Bronchial epithelial cell (primary cell): Measurements from ENCODE around the gene MDFI. TPM values are rescaled to one million over a fixed set of nuclear protein-coding genes. Genes with fewer than 3 reads are reported as not detected.
A peak's percentile ranks its signal among the peaks of the same experiment; 100 is the strongest.

ENCODE experiments used
- DNase-seq: peaks from one replicate; pipeline ENCODE4 v3.0.0-alpha.2; 2010; ENCODE audit warnings: low read depth
- FAIRE-seq: peaks from 2 replicates; lab custom pipeline; 2011; peaks lifted over from hg19 to GRCh38; lab: Jason Lieb, UNC
- H3K27me3 ChIP-seq: 2 replicates; pipeline ENCODE4 v1.5.1; 2011; ENCODE audit warnings: low read length; ENCODE audit not compliant: control insufficient read depth, insufficient read depth
- H3K36me3 ChIP-seq: 2 replicates; pipeline ENCODE4 v1.5.1; 2011; ENCODE audit warnings: low read length; ENCODE audit not compliant: control insufficient read depth, insufficient read depth
- H3K4me3 ChIP-seq: 2 replicates; pipeline ENCODE4 v1.5.1; 2011; ENCODE audit warnings: mild to moderate bottlenecking, low read depth, low read length, control low read depth
- total RNA-seq: library from RNA; depleted of rRNA; stranded (reverse); fragments of >200 nt; gene quantifications from 2 replicates; pipeline ENCODE4 v1.2.1, GENCODE V29; 2014
- TF ChIP-seq, protein P1 (sequence below): IDR thresholded peaks from 2 replicates; pipeline ENCODE4 v1.5.1; 2011; ENCODE audit warnings: mild to moderate bottlenecking, moderate library complexity, low read length, control low read depth, inconsistent platforms; ENCODE audit not compliant: insufficient read depth, severe bottlenecking

Gene MDFI
- total RNA-seq, 1 donor from 2014 or later: 57.1 TPM

DNA sequence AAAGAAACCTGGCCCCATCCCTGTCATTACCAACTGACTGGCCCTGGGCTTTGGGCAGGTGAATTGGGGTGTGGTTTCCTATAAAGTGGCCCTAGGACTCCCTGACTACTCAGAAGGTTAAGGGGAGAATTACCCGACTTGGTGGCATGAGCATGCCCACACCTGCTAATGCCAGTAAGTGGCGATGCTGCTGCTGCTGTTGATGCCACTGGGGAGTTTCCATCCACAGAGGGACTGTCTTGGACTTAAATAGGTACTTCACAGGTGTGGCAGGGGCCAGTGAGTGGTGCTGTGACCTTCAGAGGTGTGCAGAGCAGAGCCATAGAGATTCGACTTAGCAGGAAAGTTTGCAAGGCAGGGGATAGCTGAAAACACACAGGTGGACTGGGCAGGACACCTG lies 32.6 kb upstream of the MDFI start:
- TF ChIP-seq, protein P1, sequence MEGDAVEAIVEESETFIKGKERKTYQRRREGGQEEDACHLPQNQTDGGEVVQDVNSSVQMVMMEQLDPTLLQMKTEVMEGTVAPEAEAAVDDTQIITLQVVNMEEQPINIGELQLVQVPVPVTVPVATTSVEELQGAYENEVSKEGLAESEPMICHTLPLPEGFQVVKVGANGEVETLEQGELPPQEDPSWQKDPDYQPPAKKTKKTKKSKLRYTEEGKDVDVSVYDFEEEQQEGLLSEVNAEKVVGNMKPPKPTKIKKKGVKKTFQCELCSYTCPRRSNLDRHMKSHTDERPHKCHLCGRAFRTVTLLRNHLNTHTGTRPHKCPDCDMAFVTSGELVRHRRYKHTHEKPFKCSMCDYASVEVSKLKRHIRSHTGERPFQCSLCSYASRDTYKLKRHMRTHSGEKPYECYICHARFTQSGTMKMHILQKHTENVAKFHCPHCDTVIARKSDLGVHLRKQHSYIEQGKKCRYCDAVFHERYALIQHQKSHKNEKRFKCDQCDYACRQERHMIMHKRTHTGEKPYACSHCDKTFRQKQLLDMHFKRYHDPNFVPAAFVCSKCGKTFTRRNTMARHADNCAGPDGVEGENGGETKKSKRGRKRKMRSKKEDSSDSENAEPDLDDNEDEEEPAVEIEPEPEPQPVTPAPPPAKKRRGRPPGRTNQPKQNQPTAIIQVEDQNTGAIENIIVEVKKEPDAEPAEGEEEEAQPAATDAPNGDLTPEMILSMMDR: no peak
- FAIRE-seq: peak; percentile 79

DNA sequence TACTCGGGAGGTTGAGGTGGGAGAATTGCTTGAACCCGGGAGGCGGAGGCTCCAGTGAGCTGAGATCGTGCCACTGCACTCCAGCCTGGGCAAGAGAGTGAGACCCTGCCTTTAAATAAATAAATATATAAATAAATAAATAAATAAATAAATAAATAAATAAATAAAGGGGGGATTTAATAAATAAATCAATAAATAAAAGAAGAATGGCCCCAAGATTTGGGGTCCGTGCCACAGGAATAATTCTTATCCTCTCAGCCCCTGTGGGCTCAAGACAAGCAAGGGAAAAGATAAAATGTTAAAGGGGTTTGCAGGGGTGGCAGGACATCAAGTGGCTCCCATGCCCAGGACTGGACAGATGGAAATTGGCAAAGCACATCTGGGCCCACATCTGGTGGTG lies 31.2 kb upstream of the MDFI start:
- no peak for DNase-seq
- Histone ChIP-seq H3K4me3 (no peak overlapping the region), H3K36me3 (no peaks in the 10 kb centered on the region), H3K27me3 (no peaks in the 10 kb centered on the region)
- FAIRE-seq: no peak
- TF ChIP-seq, protein P1: no peak

More for the DNA sequence above, 32.6 kb upstream of the MDFI start:
- Histone ChIP-seq H3K27me3 (no peaks in the 10 kb centered on the region), H3K4me3 (no peak overlapping the region), H3K36me3 (no peaks in the 10 kb centered on the region)
- no peak for DNase-seq

DNA sequence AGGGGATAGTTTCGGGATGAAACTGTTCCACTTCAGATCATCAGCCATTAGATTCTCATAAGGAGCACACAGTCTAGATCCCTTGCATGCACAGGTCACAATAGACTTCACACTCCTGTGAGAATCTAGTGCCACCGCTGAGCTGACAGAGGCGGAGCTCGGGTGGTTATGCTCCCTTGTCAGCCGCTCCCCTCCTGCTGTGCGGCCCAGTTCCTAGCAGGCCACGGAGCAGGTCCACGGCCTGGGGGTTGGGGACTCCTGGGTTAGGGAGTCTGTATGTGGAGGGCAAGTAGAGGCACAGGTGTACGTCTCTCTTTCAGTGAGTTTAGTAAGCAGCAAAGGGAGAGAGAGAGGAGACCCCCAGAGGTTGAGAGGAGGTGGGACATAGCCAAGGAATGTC lies 30.5 kb upstream of the MDFI start:
- H3K4me3 ChIP-seq: no peak overlapping the region
- DNase-seq: no peak
- TF ChIP-seq, protein P1: no peak
- no peak for FAIRE-seq
- no peaks in the 10 kb centered on the region for H3K27me3 ChIP-seq
- no peaks in the 10 kb centered on the region for H3K36me3 ChIP-seq

DNA sequence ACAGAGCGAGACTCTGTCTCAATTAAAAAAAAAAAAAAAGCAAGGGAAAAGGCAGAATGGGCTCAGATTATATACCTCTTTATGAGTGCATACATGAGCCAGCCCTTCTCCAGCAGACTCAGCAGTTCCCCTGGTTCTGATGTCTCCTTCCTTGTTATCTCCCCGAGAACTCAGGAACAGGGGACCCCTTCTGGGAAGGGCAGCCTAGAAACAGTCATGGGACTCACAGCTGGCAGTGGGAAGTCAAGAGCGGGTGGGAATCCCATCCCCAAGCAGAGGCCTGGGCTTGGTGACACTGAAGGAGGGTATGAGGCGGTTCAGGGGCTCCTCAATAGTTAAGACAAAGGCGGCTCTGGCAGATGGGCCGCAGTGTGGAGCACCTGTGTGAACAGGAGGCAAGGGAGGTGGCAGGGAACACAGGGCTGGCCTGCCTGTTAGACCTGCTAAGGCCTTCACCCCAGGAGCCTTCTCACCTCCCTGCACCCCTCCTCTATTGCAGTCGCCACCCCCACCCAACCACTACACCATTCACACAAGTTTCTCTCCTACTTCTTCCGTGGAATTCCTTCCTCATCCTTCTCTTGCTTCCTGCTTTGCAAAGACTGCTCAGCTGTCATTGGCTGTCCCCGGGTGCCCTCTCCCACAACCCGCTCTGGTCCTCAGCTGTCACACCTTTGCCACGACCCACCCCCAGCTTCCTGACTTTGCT lies 29.7 kb upstream of the MDFI start:
- FAIRE-seq (no peak), DNase-seq (no peak)
- TF ChIP-seq, protein P1: no peak
- Histone ChIP-seq H3K27me3 (no peaks in the 10 kb centered on the region), H3K36me3 (no peaks in the 10 kb centered on the region), H3K4me3 (no peak overlapping the region)

DNA sequence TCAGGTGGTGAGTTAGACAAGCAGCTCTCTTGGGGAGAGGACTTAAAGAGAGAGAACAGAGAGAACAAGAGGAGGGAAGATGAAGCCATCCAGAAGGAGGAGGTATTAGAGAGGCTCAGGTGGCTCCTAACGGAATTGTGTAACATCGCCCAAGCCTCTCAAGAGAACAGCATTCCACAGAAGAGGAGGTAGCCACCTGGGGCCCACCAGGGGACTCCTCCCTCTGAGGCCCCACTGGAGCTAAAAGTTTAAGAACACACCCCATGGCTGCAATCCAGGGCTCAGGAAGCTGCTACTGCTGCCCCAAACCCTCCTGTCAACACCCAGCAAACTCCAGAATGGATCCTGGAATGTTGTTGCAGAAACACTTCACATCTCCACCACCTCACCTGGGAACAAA lies 23.6 kb upstream of the MDFI start:
- Histone ChIP-seq H3K27me3 (peaks cover 3% of the 10 kb centered on the region), H3K36me3 (no peaks in the 10 kb centered on the region), H3K4me3 (no peak overlapping the region)
- FAIRE-seq: no peak
- TF ChIP-seq, protein P1: no peak
- DNase-seq: no peak

DNA sequence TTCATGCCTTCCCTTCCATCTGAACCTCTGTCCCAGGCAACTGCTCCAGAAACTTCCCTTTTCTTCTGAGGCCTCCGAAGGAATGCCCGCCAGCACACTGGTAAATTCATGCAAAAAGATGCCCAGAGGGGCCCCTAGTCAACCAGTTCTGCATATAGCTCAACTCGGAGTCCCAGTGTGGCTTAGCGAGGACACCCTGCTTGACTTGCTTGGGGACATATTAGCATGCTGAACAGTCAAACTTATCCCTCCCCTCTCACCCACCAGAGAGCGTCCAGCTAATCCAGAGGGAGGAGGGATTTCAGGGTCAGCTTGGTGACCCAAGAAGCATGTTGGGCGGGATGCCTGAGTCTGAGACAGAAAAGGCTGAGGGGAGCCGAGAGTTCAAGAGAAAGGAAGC lies 23.0 kb upstream of the MDFI start:
- no peaks in the 10 kb centered on the region for H3K36me3 ChIP-seq
- TF ChIP-seq, protein P1: no peak
- FAIRE-seq: no peak
- no peak overlapping the region for H3K4me3 ChIP-seq
- peaks cover 3% of the 10 kb centered on the region for H3K27me3 ChIP-seq
- DNase-seq: no peak
